ENCODE data around the gene ABCA7.

ABCA7 gene

GRCh38 chr19:1061987-1062386, 22.1 kb downstream of the ABCA7 start:
- DNase-seq, result no peak

GRCh38 chr19:1062387-1063029, 22.6 kb downstream of the ABCA7 start:
- peak; percentile 54 for DNase-seq

GRCh38 chr19:1063030-1063908, 23.4 kb downstream of the ABCA7 start:
- DNase-seq, result peak; percentile 71

GRCh38 chr19:1063909-1064660, 24.2 kb downstream of the ABCA7 start:
- no peak for DNase-seq

GRCh38 chr19:1064661-1065605, 25.0 kb downstream of the ABCA7 start:
- peak; percentile 82 for DNase-seq

- DNase-seq, result no peak
Observed at GRCh38 chr19:1065606-1066109, 25.8 kb downstream of the ABCA7 start.

- no peak for DNase-seq
Observed at GRCh38 chr19:1066251-1066747, 26.4 kb downstream of the ABCA7 start.

- peak; percentile 91 for DNase-seq
Observed at GRCh38 chr19:1066748-1067340, 26.9 kb downstream of the ABCA7 start, which contains the start of gene ARHGAP45. Gene ARHGAP45 (plus strand): TSS chr19:1067167. CDS start chr19:1067406, 239 bp downstream.

GRCh38 chr19:1067341-1067957, 27.5 kb downstream of the ABCA7 start:
- no peak for DNase-seq

- DNase-seq, result peak; percentile 87
Observed at GRCh38 chr19:1068009-1069001, 28.4 kb downstream of the ABCA7 start.

GRCh38 chr19:1069009-1069779, 29.3 kb downstream of the ABCA7 start:
- DNase-seq, result peak; percentile 92

GRCh38 chr19:1070576-1070930, 30.6 kb downstream of the ABCA7 start:
- no peak for DNase-seq

- DNase-seq, result no peak
Observed at GRCh38 chr19:1070931-1071791, 31.3 kb downstream of the ABCA7 start.

- DNase-seq, result no peak
Observed at GRCh38 chr19:1072371-1073015, 32.6 kb downstream of the ABCA7 start.

GRCh38 chr19:1073063-1073955, 33.4 kb downstream of the ABCA7 start:
- no peak for DNase-seq

GRCh38 chr19:1073956-1074517, 34.1 kb downstream of the ABCA7 start:
- DNase-seq, result no peak
